Stimulated activated CD4-positive, alpha-beta T cell treated with anti-CD3 and anti-CD28 coated beads, TNF-alpha, amount 100 ng/mL, for 24 hours (primary cell): ENCODE results near the gene MTERF2.
A peak's percentile ranks its signal among the peaks of the same experiment; 100 is the strongest.

Source experiments
- DNase-seq, 3 experiments: peaks; one replicate each; pipeline ENCODE4 v3.0.0-alpha.2; 2020; ENCODE audit warnings: low read depth in 3 of 3

MTERF2 gene

DNA sequence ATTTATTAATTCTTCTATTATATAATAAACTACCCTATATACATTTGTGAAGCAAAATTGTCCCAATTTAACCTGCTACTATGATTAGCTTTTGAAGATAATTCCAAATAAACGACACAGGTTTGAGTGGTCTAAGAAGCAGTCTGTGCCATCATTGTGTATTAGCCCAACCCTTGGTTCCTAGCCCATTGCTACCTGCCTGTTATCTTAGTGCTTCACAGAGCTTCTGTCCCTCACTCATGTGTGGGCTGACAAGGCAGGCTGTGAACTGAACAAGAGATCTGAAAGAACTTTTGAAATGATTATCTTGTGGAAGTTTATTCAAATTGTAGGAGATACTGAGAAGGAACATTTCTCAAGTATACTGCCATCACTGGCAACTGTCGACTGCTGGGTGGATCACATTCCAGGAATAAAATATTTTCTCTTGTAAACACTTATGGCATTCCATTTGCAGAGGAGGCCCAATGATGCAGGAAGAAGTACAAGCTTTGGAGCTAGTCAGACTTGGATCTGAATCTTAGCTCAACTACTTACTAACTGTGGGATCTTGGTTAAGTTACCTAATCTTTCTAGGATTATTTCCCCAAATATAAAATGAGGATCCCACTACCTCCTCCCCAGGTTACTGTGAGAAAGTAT lies 7.8 kb upstream of the MTERF2 start:
- DNase-seq, result no peak

GRCh38 chr12:106987846-106988245 lies 900 bp upstream of the MTERF2 start:
- no peak for DNase-seq

- DNase-seq, result no peak
These were observed 811 bp downstream of the MTERF2 start for GRCh38 chr12:106986135-106986534.

DNA sequence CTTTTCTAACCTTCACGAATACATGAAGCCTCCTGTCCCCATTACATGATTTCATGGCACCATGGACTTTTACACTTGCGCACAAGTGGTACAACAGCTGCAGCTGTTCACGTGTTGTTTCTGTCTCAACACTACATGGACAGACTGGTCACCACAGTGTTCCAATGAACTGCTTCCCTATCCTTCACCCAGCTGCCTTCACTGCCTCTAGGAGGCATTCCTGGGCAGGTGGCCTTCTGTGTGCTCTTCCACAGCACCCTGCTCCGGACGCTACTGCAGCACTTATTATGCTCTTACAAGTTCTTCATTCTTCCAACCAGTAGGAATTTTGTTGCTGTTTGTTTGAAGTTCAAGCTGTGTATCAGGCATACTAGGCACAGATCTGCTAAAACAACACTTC lies 1.5 kb downstream of the MTERF2 start:
- DNase-seq, result no peak

DNA sequence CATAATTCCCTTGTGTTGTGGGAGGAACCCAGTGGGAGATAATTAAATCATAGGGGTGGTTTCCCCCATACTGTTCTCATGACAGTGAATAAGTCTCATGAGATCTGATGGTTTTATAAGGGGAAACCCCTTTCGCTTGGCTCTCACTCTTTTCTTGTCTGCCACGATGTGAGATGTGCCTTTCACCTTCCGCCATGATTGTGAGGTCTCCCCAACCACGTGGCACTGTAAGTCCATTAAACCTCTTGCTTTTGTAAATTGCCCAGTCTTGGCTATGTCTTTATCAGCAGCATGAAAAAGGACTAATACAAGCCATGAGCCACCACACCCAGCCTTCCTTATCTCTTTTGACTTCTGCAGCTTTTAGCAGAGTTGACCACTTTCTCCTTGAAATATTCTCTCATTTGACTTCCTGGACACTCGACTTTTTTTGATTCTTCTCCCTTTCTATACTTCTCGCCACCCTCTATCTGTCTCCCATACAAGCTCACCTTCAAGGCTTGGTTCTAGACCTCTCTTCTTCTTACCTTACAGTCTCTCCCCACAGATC lies 2.3 kb downstream of the MTERF2 start:
- DNase-seq, result no peak

GRCh38 chr12:106982229-106982628 lies 4.7 kb downstream of the MTERF2 start:
- no peak for DNase-seq

DNA sequence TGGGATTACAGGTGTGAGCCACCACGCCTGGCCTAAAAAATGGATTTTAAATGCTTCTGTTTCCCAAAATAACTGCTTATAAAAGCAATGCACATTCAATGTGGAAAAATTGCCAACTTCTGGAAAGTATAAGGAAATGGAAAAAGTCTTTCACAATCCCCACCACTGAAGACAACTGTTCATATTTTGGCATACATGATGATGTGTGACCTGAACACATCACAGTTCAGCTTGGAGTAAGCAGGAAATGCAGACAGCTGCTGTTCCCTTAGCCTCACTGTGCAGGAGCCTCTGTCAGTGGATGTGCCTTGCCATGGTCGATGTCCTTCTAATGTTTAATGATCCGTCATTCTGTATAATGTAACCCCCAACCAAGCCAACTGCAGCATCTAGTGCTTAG lies 5.2 kb downstream of the MTERF2 start:
- no peak for DNase-seq

- DNase-seq, result no peak
These were observed 6.0 kb downstream of the MTERF2 start for GRCh38 chr12:106980944-106981343.

DNA sequence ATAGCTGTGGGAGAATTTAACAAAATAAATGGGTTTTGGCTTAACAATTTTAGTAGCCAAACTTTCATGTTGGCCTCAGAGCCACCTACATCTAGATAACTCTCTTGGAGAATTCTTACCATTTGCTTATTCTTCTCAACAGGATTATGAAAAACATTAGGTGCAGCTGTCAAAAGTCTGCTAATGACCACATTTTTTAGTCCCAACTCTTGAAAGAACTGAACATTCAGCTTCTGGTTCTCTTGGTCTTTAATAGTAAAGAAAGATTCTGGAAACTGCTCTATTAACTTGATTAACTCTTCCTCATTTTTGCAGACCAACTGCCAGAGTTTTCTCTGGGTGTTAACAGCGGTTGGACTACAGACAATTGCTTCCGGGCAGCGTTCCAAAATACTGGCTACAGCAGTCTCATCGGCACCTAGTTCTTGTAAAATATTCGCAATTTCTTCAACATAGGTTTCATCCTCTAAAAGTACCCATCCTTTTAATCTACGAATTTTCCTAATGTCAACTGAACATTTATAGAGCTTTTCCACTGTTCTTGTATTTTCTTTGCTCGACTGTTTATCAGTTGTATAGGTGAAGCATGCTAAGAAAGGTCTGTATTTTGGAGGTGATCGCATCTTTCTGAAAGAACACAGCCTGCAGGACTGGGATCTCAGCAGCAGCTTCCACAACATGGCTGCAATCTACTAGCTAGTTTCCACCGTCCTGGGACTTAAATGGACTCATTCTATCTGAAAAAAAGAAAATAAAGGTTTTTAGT lies 8.7 kb downstream of the MTERF2 start:
- DNase-seq, result no peak

DNA sequence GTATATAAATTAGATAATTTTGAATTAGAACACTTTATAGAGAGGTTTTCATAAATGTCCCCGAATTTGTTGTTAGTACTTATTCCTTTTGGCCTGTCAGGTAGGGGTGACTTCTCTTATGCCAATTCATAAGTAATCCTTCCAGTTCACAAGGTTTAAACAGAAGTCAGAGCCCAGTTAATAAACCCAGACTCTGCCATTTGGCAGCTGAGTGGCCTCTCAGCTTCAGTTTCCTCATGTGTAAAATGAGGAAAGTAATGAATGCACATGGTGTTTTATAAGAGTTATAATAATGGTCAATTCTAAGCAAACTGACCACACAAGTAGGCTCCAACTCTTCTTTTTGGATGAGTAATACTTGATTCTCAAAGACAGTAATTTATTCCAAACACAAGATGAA lies 10.3 kb downstream of the MTERF2 start:
- DNase-seq, result no peak

DNA sequence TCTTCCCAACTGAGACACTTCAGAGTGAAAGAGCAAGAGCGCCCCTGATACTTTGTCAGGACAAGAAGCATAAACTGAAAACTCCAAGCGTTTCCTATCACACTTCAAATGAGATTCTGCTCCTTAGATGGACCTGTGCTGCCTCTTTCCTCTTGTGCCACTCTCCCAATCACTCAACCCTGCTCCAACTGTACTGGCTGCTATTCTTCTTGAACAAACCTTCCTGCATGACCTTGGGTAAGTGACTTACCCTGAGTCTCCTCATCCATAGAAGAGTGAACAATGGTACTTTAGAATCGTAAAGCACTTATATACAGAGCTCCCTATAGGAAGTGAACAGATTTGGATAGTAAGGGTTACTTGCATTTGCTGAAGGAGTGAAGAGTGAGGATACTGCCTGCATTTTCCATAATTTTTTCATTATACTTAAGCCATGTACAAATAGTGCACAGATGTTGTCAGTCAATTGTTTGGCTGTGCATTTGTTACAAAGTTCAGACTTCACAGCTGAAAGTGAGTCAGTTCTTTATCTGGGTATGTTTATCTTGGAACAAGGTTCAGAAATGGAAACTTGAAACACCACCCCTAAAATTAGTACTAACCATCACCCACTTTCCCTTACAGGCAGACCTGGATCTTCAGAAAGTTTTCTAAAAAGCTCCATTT lies 10.8 kb downstream of the MTERF2 start:
- no peak for DNase-seq

GRCh38 chr12:106975098-106975497 lies 11.8 kb downstream of the MTERF2 start:
- no peak for DNase-seq

GRCh38 chr12:106974511-106974910 lies 12.4 kb downstream of the MTERF2 start:
- no peak for DNase-seq

- DNase-seq, result no peak
These were observed 13.4 kb downstream of the MTERF2 start for GRCh38 chr12:106973545-106973944.

- DNase-seq, result no peak
These were observed 15.9 kb downstream of the MTERF2 start for GRCh38 chr12:106971065-106971464.

GRCh38 chr12:106964526-106964925 lies 22.4 kb downstream of the MTERF2 start:
- no peak for DNase-seq

DNA sequence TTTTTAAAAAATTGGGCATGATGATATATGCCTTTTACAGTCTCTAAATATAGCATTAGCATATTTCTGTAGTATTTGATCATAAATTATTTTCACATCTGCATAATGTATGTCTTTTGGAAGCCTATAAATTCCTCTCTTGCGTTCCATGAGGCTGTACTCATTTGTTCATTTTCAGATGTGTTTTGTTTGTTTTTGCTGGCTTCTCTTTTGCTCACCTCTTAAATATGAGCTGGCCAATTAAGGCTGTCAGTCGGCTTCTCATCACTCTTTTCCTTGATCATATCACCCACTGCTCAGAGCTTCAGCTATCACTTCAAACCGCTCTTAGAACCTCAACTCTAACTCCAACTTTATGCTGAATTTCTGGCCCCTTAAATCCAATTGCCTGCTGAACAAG lies 24.7 kb downstream of the MTERF2 start:
- DNase-seq, result no peak

DNA sequence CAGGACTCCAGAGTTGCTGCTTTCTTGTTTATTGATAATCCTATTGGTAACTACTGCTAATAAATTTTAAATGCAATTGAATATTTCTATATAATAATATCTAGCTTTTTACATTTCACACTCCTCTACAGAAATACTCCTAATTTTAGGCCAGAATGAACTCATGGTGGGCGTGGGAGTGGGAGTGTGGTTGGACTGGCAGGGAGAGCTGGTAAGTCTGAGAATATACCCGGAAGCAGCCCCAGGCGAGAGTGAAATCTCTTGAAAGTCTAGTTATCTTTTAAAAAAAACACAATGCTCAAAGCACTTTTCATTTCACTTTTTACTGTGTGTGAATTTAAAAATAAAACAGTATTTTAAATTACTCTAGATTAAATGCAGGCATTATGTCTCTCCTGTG lies 26.5 kb downstream of the MTERF2 start:
- no peak for DNase-seq

- DNase-seq, result no peak
These were observed 29.4 kb downstream of the MTERF2 start for GRCh38 chr12:106957583-106957982.

DNA sequence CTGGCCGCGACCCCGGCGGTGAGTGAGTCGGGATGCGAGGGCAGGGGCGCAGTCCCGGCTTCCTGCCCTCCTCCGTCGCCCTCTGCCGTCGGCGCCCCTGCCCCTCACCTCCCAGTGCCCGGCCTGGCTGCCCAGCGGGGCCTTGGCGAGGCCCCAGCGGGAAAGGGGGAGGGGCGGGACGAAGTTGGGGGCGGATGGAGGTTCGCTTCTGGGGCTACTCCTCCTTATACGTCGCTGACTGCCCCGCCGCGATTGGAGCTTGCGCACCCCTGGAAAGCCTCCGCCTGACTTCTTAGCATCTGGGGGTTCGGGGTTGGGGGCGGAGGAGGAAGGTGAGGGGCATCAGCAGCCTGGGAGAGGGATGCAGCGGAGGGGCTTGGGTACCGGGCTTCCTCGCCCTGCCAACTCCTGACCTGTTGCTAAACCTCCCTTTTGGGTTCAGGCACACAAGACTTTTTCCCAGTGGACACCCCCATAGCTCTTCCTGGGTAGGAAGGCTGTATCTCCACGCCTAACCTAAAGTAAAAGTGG lies 30.8 kb downstream of the MTERF2 start:
- DNase-seq, result peak; percentile 24 to 65 (median 28)

DNA sequence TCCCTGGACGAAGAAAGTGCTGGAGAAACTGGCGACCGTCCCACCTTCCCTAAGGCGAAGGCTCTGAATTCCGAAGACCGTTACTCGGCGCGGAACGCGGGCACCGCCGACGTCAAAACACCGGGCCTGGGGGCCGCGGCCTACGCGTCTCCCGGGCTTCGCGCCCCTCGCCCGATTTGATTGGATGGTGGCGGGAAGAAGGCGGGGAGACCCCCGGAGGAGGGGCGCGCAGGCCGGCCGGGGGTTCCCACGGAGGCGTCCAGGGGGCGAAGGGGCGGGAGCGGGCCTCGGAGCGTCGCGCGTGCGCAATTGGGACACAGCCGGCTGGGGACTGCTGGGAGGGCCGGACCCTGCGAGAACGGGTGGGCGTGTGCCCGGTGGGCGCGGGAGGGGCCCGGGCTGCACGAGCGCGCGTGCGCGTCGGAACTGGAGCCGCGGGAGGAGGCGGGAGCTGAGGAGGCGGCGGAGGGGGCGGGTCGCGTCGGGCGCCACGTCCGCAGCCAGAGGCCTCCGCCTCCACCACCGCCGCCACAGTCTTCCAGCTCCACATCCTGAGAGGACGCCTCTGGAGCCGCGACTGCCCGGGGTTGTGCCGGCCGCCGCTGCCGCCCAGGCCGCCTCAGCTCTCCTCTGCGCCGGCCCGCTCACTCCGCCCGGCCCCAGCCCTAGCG lies 31.4 kb downstream of the MTERF2 start, which contains the start of gene TMEM263:
TMEM263 (plus strand) TSS at position 531 of the 671 bp plus-strand sequence. CDS start 11,210 bp downstream, outside the sequence.
- DNase-seq, result peak; percentile 77 to 88 (median 77)
